ENCODE results near the gene PDCD11.
"Not testable (repeated sequence)": the region's sequence is repeated elsewhere in the genome, so short reads cannot be mapped to it uniquely, and the experiment has no call there.

Gene PDCD11

GRCh38 chr10:103473261-103473671 lies 76.8 kb downstream of the PDCD11 start:
- H3K4me1 ChIP-seq (ENCODE audit: control insufficient read depth, insufficient read depth, low read length), result no peaks in the 10 kb centered on the region
- no peaks in the 10 kb centered on the region for H3K36me3 ChIP-seq (ENCODE audit: control insufficient read depth, insufficient read depth, low read length)
- no peak overlapping the region for H3K4me3 ChIP-seq (ENCODE audit: low read length)
- no peak overlapping the region for H3K9ac ChIP-seq (ENCODE audit: low read length)
- H3K27me3 ChIP-seq (ENCODE audit: control insufficient read depth, insufficient read depth, low read length), result no peaks in the 10 kb centered on the region
- H3K27ac ChIP-seq (ENCODE audit: low read depth, low read length), result no peak overlapping the region

GRCh38 chr10:103474077-103474476 lies 77.7 kb downstream of the PDCD11 start:
- H3K27me3 ChIP-seq (ENCODE audit: control insufficient read depth, insufficient read depth, low read length), result no peaks in the 10 kb centered on the region
- no peak overlapping the region for H3K9ac ChIP-seq (ENCODE audit: low read length)
- H3K4me1 ChIP-seq (ENCODE audit: control insufficient read depth, insufficient read depth, low read length), result no peaks in the 10 kb centered on the region
- H3K4me3 ChIP-seq (ENCODE audit: low read length), result no peak overlapping the region
- H3K27ac ChIP-seq (ENCODE audit: low read depth, low read length), result no peak overlapping the region
- no peaks in the 10 kb centered on the region for H3K36me3 ChIP-seq (ENCODE audit: control insufficient read depth, insufficient read depth, low read length)

DNA sequence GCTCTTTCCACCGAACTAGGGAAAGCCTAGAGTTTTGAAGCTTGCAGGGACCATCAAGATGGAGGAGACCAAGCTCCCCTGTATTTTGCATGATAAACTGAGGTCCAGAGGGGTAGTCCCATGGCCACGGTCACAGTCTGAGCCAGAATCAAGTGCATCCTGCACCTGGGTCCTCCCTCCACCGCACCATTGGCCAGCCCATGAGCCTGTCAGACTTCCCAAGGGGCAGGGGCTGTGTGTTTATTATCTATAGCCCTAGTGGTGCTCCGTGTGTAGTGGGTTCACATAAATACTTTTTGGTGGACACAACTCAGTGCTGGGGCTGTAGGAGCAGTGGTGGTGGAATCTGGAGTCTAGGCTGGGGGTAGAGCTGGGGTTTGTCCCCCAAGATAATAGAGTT lies 79.0 kb downstream of the PDCD11 start:
- H3K27ac ChIP-seq (ENCODE audit: low read depth, low read length), result no peak overlapping the region
- H3K27me3 ChIP-seq (ENCODE audit: control insufficient read depth, insufficient read depth, low read length), result no peaks in the 10 kb centered on the region
- no peaks in the 10 kb centered on the region for H3K36me3 ChIP-seq (ENCODE audit: control insufficient read depth, insufficient read depth, low read length)
- no peak overlapping the region for H3K4me3 ChIP-seq (ENCODE audit: low read length)
- no peaks in the 10 kb centered on the region for H3K4me1 ChIP-seq (ENCODE audit: control insufficient read depth, insufficient read depth, low read length)
- H3K9ac ChIP-seq (ENCODE audit: low read length), result no peak overlapping the region

DNA sequence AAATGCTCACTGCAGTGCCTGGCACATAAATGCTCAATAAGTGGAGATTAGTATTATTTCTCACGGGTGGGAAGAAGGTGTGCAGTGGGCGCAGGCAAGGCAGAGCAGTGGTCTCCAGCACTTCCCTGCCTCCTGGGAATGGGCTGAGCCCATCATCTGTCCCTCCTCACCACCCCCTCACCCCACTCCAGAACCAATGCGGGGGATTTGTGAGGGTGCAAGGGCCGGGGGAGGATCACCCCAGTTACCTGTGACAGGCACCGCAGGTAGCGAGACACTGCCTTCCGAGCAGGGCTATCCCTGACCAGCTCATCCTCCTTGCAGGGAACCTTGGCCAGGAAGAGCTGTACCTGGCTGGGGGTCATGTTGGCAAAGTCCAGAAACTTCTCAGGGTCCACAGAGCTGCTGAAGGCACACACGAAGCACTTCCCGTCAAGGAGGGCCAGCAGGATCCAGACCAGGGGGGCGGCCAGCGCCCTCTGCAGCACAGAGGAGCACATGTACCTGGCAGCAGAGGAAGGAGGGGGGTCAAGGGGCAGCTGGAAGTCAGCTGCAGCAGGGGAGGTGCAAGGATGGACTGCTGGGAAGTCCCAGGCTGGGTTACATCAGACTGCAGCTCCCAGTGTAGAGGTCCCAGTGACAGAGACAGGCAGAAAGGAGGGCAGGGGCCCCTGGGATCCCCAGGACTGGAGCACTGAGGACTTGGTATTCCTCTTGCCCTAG lies 79.8 kb downstream of the PDCD11 start:
- no peaks in the 10 kb centered on the region for H3K4me1 ChIP-seq (ENCODE audit: control insufficient read depth, insufficient read depth, low read length)
- H3K27ac ChIP-seq (ENCODE audit: low read depth, low read length), result no peak overlapping the region
- H3K36me3 ChIP-seq (ENCODE audit: control insufficient read depth, insufficient read depth, low read length), result no peaks in the 10 kb centered on the region
- no peak overlapping the region for H3K4me3 ChIP-seq (ENCODE audit: low read length)
- H3K9ac ChIP-seq (ENCODE audit: low read length), result no peak overlapping the region
- H3K27me3 ChIP-seq (ENCODE audit: control insufficient read depth, insufficient read depth, low read length), result no peaks in the 10 kb centered on the region

DNA sequence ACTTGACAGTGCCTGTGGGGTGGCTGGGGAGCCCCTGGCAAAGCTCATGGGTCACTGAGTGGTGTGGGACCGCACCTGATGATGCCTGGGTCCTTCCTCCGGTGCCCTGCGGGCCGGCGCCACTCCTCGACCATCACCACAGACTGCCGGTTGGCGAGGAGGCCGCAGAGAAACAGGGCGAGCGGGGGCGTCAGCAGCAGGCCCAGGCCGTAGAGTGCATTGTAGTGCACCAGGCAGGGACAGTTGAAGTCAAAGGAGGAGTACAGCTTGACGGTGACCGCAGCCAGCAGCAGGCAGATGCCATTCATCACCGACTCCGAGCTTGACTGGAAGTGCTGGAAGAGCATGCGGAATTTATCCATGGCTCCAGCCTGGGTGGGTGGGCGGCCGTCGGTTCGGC lies 82.2 kb downstream of the PDCD11 start:
- Histone ChIP-seq H3K27ac (ENCODE audit: low read depth, low read length) (no peak overlapping the region), H3K9ac (ENCODE audit: low read length) (no peak overlapping the region), H3K4me3 (ENCODE audit: low read length) (no peak overlapping the region), H3K36me3 (ENCODE audit: control insufficient read depth, insufficient read depth, low read length) (no peaks in the 10 kb centered on the region), H3K4me1 (ENCODE audit: control insufficient read depth, insufficient read depth, low read length) (no peaks in the 10 kb centered on the region), H3K27me3 (ENCODE audit: control insufficient read depth, insufficient read depth, low read length) (no peaks in the 10 kb centered on the region)

DNA sequence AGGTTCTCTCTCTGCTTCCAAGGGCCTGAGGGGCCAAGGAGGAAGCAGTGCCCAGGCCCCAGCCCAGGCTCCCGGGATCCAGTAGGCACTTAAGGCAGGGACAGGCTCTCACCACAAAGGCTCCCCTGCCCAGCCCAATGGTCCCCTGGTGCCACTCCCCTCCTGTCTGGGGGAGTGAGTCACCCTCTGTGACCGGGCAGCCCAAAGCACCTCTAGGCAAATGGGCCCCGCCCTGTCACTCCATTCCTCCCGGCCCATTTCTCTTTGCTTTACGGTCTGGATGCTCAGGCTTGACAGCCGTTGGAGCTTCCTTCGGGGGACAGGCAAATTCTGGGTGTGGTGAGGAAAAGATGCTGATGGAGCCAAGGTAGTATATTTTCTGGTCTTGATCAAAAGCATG lies 82.7 kb downstream of the PDCD11 start, which contains the start of gene CALHM3:
Gene CALHM3, minus strand, starts transcription at position 106 of the 400 bp plus-strand sequence. CDS start 208 bp downstream, outside the sequence.
- Histone ChIP-seq H3K9ac (ENCODE audit: low read length) (no peak within 1 kb of the TSS), H3K36me3 (ENCODE audit: control insufficient read depth, insufficient read depth, low read length) (no peaks in the 10 kb centered on the region), H3K4me3 (ENCODE audit: low read length) (no peak within 1 kb of the TSS), H3K4me1 (ENCODE audit: control insufficient read depth, insufficient read depth, low read length) (no peaks in the 10 kb centered on the region), H3K27ac (ENCODE audit: low read depth, low read length) (no peak within 1 kb of the TSS), H3K27me3 (ENCODE audit: control insufficient read depth, insufficient read depth, low read length) (no peaks in the 10 kb centered on the region)

DNA sequence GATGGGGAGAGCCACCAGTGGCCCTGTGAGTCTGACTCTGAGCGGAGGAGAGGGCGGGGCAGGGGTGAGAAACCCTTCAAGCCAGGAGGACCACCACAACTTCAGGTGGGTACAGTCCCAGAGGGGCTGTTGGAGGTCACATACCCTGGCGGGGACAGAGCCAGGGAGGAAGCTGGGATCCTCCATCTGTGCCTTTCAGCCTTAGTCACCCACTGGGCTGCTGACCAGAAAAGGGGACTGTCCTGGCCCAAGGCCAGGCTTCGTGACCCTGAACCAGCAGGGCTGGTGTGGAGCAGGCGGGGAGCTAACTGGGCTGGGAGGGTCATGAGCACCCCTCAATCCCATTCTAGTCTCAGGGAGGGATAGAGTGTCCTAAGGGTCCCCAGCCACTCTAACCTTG lies 84.1 kb downstream of the PDCD11 start:
- Histone ChIP-seq H3K4me3 (ENCODE audit: low read length) (no peak overlapping the region), H3K9ac (ENCODE audit: low read length) (no peak overlapping the region), H3K36me3 (ENCODE audit: control insufficient read depth, insufficient read depth, low read length) (no peaks in the 10 kb centered on the region), H3K4me1 (ENCODE audit: control insufficient read depth, insufficient read depth, low read length) (no peaks in the 10 kb centered on the region), H3K27ac (ENCODE audit: low read depth, low read length) (no peak overlapping the region), H3K27me3 (ENCODE audit: control insufficient read depth, insufficient read depth, low read length) (peaks cover 4% of the 10 kb centered on the region)

DNA sequence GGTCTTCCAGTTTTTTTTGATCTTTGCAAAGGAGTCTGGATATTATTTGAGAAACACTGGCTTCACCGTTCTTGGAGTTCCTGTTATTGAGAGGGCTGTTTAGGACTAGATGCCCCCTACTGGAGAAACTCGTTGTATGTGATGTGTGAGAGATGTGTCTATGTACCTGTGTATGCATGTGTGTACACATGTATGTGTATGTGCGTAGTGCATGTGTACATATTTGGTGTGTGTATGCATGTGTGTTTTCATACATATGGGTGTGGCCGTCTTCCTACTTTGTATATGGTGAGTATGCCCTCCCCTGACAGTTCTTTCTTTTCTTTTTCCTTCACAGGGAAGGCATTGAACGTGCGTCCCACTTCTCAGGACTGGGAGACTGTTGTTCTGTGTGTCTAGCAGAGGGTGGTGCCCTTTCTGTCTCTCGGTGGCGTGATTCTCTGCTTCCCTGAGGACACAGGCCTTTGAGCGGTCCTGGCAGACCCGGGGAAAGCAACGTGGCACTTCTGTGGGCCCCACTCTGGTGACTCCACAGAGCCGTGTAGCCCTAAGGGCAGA lies 85.6 kb downstream of the PDCD11 start:
- H3K4me1 ChIP-seq (ENCODE audit: control insufficient read depth, insufficient read depth, low read length), result peaks cover 6% of the 10 kb centered on the region
- peaks cover 4% of the 10 kb centered on the region for H3K27me3 ChIP-seq (ENCODE audit: control insufficient read depth, insufficient read depth, low read length)
- no peak overlapping the region for H3K9ac ChIP-seq (ENCODE audit: low read length)
- no peak overlapping the region for H3K27ac ChIP-seq (ENCODE audit: low read depth, low read length)
- H3K4me3 ChIP-seq (ENCODE audit: low read length), result no peak overlapping the region
- no peaks in the 10 kb centered on the region for H3K36me3 ChIP-seq (ENCODE audit: control insufficient read depth, insufficient read depth, low read length)

DNA sequence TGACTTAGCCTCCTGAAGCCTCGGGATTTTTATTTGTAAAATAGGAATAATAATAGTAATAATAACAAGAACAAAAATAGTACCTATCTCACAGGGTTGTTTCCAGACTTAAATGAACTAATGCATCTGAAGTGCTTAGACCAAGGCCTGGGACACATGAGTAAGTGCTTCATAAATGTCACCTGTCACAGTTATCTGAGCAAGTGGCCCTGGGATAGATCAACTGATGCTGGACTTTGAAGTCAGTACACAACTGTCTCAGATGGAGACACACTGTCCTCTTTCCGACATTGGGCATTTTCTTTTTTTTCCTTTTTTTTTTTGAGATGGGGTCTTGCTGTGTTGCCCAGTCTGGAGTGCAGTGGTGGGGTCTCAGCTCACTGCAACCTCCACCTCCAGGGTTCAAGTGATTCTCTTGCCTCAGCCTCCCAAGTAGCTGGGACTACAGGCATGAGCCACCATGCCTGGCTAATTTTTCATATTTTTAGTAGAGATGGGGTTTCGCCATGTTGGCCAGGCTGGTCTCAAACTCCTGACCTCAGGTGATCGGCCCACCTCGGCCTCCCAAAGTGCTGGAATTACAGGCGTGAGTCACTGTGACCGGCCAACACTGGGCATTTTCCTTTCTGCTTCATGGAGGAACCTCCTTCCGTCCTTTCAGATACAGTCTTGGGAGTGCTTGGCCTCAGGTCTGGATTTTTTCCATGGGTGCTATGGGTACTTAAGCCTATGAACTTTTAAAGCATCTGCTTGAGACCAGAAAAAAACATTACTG lies 90.4 kb downstream of the PDCD11 start:
- not testable (repeated sequence) for H3K36me3 ChIP-seq (ENCODE audit: control insufficient read depth, insufficient read depth, low read length); H3K4me3 ChIP-seq (ENCODE audit: low read length); H3K27me3 ChIP-seq (ENCODE audit: control insufficient read depth, insufficient read depth, low read length); H3K4me1 ChIP-seq (ENCODE audit: control insufficient read depth, insufficient read depth, low read length); H3K9ac ChIP-seq (ENCODE audit: low read length); H3K27ac ChIP-seq (ENCODE audit: low read depth, low read length)

DNA sequence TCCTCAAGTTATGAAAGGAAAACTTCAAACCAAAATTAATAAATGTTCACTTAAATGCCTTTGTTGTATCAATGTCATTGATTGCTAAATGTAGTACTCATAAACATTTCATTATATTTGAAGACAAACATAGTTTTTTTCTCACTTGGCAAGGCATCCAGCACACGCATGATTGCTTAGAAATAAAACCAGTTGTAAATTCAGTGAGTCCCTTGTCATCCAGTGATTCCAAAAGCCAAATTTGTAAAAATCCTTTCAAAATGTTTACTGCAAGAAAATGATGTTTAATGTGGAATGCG lies 90.9 kb downstream of the PDCD11 start:
- Histone ChIP-seq H3K27me3 (ENCODE audit: control insufficient read depth, insufficient read depth, low read length) (peaks cover 4% of the 10 kb centered on the region), H3K4me1 (ENCODE audit: control insufficient read depth, insufficient read depth, low read length) (peaks cover 6% of the 10 kb centered on the region), H3K27ac (ENCODE audit: low read depth, low read length) (no peak overlapping the region), H3K9ac (ENCODE audit: low read length) (no peak overlapping the region), H3K4me3 (ENCODE audit: low read length) (no peak overlapping the region), H3K36me3 (ENCODE audit: control insufficient read depth, insufficient read depth, low read length) (no peaks in the 10 kb centered on the region)

DNA sequence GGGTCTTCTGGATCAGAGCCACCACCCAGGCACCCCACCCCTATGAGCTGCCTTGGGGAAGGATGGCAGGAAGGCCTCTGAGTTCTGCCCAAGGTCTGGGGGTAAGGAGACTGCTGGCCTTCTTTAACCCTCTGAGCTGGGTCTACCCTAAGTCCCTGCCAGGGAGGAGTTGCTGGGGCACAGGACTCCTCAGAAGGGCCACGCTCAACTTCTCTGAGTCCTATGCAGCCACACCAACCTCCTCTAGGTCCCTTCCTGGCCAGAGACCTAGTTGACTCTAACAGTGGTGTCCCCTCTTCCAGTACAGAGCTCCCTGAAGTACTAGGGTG lies 94.5 kb downstream of the PDCD11 start:
- Histone ChIP-seq H3K27me3 (ENCODE audit: control insufficient read depth, insufficient read depth, low read length) (peaks cover 10% of the 10 kb centered on the region), H3K4me3 (ENCODE audit: low read length) (no peak overlapping the region), H3K27ac (ENCODE audit: low read depth, low read length) (no peak overlapping the region), H3K9ac (ENCODE audit: low read length) (no peak overlapping the region), H3K4me1 (ENCODE audit: control insufficient read depth, insufficient read depth, low read length) (peaks cover 6% of the 10 kb centered on the region), H3K36me3 (ENCODE audit: control insufficient read depth, insufficient read depth, low read length) (no peaks in the 10 kb centered on the region)

DNA sequence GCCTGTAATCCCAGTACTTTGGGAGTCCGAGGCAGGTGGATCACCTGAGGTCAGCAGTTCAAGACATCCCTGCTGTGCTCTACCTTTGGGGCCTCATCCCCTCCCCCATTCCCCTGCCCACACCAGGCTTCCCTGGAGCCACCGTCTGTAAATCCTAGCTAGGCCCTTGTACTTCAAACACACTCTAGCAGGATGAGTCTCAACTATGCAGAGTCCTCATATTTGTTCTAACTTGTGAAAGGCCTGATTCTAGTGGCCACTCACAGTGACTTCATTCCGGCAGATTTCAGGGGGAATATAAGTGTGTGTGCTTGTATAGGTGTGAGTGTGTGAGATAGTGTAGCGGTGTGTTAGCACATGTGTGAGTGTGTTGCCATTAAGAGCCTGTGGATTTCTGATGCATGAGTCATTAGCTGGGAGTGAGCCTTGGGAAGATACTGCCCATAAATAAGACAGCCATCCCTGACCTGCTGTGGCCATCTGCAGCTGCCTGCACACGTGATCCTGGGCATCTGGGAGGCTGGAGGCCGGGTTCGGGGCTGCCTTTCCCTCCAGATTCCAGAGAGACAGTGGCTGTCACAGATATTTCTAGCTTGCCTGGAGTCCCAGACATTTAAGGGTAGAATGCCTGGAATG lies 95.4 kb downstream of the PDCD11 start:
- Histone ChIP-seq H3K4me3 (ENCODE audit: low read length) (no peak overlapping the region), H3K27ac (ENCODE audit: low read depth, low read length) (no peak overlapping the region), H3K36me3 (ENCODE audit: control insufficient read depth, insufficient read depth, low read length) (no peaks in the 10 kb centered on the region), H3K27me3 (ENCODE audit: control insufficient read depth, insufficient read depth, low read length) (peaks cover 10% of the 10 kb centered on the region), H3K4me1 (ENCODE audit: control insufficient read depth, insufficient read depth, low read length) (no peaks in the 10 kb centered on the region), H3K9ac (ENCODE audit: low read length) (no peak overlapping the region)
